Tracheal epithelial cell (primary cell): ENCODE results near the gene OR1G1. TPM values are rescaled to one million over a fixed set of nuclear protein-coding genes. Genes with fewer than 3 reads are reported as not detected.

ENCODE experiments used
- total RNA-seq: library from RNA; depleted of rRNA; stranded (reverse); fragments of >200 nt; gene quantifications from 2 replicates; pipeline ENCODE4 v1.2.1, GENCODE V29; 2014

The OR1G1 gene
- not detected in 2 replicates for total RNA-seq

DNA sequence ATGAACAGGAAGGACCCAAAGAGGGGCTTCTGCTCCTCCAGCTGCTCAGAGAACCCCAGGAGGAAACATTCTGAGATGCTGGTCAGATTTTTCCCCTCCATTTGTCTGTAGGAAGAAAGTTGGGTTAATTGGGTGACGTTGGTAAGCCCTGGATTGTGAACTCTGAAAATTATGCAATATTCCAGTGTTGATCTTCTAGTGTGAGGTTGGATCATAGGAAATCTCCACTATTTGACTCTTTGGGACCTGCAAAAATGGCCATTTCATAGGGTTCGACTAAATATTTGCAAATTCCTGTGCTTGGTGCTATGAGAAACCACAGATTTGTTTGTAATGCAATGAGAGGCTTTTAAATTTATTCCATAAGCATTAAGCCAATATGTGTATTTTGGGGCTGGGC, at the start of gene OR1G1:
Gene OR1G1, minus strand, starts transcription at position 101 of the 400 bp plus-strand sequence. Its CDS starts 0 bp downstream, at position 101.

GRCh38 chr17:3104322-3104721, 23.0 kb downstream of the OR1G1 start, which contains the start of gene OR1D2:
Gene OR1D2, minus strand, starts transcription at chr17:3104422. Its CDS starts 11,426 bp downstream, at chr17:3092996.

Other genes with a start within 250 kb of the OR1G1 start
- gene OR1D5, start 63.9 kb downstream of the OR1G1 start, total RNA-seq, result not detected in 2 replicates
- not detected in 2 replicates for gene OR1D2, start 23.1 kb downstream of the OR1G1 start, total RNA-seq
- not detected in 2 replicates for gene OR1A2, start 70.0 kb upstream of the OR1G1 start, total RNA-seq
- gene OR1A1, start 80.1 kb upstream of the OR1G1 start, total RNA-seq, result not detected in 2 replicates
- not detected in 2 replicates for gene OR3A1, start 170.8 kb upstream of the OR1G1 start, total RNA-seq